HepG2 (cell line): ENCODE measurements around the gene PHF5A. TPM values are rescaled to one million over a fixed set of nuclear protein-coding genes. Genes with fewer than 3 reads are reported as not detected.

ENCODE experiments used
- ATF1 ChIP-seq: IDR thresholded peaks from 2 replicates; pipeline ENCODE4 v1.6.1; 2016; ENCODE audit warnings: mild to moderate bottlenecking, control low read depth
- FLYWCH1 ChIP-seq: sonication (generic); formaldehyde crosslinking; IDR thresholded peaks from 2 replicates; pipeline ENCODE4 v1.8.1; 2023; ENCODE audit warnings: mild to moderate bottlenecking, missing genetic modification reagents
- GABPB1 ChIP-seq: IDR thresholded peaks from 2 replicates; pipeline ENCODE4 v1.6.1; 2016; ENCODE audit warnings: mild to moderate bottlenecking, missing genetic modification reagents, moderate library complexity, missing compliant biosample characterization
- GATAD1 ChIP-seq: IDR thresholded peaks from 2 replicates; pipeline ENCODE4 v1.6.1; 2016; ENCODE audit warnings: missing genetic modification reagents, missing compliant biosample characterization
- HNF4A ChIP-seq: sonication (generic); formaldehyde crosslinking; IDR thresholded peaks from 2 replicates; pipeline ENCODE4 v1.4.0; 2020; ENCODE audit warnings: missing genetic modification reagents
- HNRNPK ChIP-seq: fragments of 200-400 bp; formaldehyde crosslinking; IDR thresholded peaks from 2 replicates; pipeline ENCODE4 v1.6.1; 2018; ENCODE audit warnings: low read length, low read depth, moderate library complexity, mild to moderate bottlenecking; ENCODE audit not compliant: poor library complexity, severe bottlenecking
- JUN ChIP-seq: sonication (generic); formaldehyde crosslinking; IDR thresholded peaks from 2 replicates; pipeline ENCODE4 v1.4.0; 2020; ENCODE audit warnings: mild to moderate bottlenecking, missing genetic modification reagents
- KLF6 ChIP-seq: IDR thresholded peaks from 2 replicates; pipeline ENCODE4 v1.8.0; 2016; ENCODE audit warnings: missing biosample characterization, missing genetic modification reagents
- MIXL1 ChIP-seq: IDR thresholded peaks from 2 replicates; pipeline ENCODE4 v1.6.1; 2016
- NONO ChIP-seq, 2 experiments: fragments of 450-650 bp in 1 of 2; sonication (generic) in 1 of 2; formaldehyde crosslinking in 1 of 2; IDR thresholded peaks in 1 of 2; conservative IDR thresholded peaks in 1 of 2; 2 replicates each; pipeline versions ENCODE4 v1.6.1 to v1.8.0; 2017 to 2022; ENCODE audit warnings: mild to moderate bottlenecking in 1 of 2, missing genetic modification reagents in 1 of 2, moderate library complexity in 1 of 2
- PHF20 ChIP-seq: sonication (generic); formaldehyde crosslinking; IDR thresholded peaks from 2 replicates; pipeline ENCODE4 v1.5.0; 2020; ENCODE audit warnings: mild to moderate bottlenecking, missing genetic modification reagents
- PPARG ChIP-seq: conservative IDR thresholded peaks from 2 replicates; pipeline ENCODE4 v1.6.1; 2016; ENCODE audit warnings: missing biosample characterization, missing genetic modification reagents
- SALL1 ChIP-seq: sonication (generic); formaldehyde crosslinking; IDR thresholded peaks from 2 replicates; pipeline ENCODE4 v1.8.0; 2022; ENCODE audit warnings: mild to moderate bottlenecking, missing genetic modification reagents
- SMC3 ChIP-seq: IDR thresholded peaks from 2 replicates; pipeline ENCODE4 v1.6.1; 2011; ENCODE audit warnings: low read length, improper control_type of control experiment
- SOX13 ChIP-seq, 3 experiments: fragments of 450-650 bp in 1 of 3; sonication (generic) in 1 of 3; formaldehyde crosslinking in 1 of 3; IDR thresholded peaks in 2 of 3; conservative IDR thresholded peaks in 1 of 3; 2 replicates each; pipeline versions ENCODE4 v1.5.0 to v1.6.1; 2016 to 2020; ENCODE audit warnings: antibody characterized with exemption in 1 of 3, mild to moderate bottlenecking in 1 of 3, missing compliant biosample characterization in 1 of 3, missing genetic modification reagents in 1 of 3, moderate library complexity in 1 of 3
- SOX6 ChIP-seq, 2 experiments: fragments of 450-650 bp in 1 of 2; sonication (generic) in 1 of 2; formaldehyde crosslinking in 1 of 2; IDR thresholded peaks; 2 replicates each; pipeline versions ENCODE4 v1.4.0 to v1.6.1; 2017 to 2020; ENCODE audit warnings: antibody characterized with exemption in 1 of 2, mild to moderate bottlenecking in 1 of 2, missing genetic modification reagents in 1 of 2
- SPEN ChIP-seq: sonication (generic); formaldehyde crosslinking; IDR thresholded peaks from 2 replicates; pipeline ENCODE4 v1.5.1; 2020; ENCODE audit warnings: low read depth, mild to moderate bottlenecking, missing genetic modification reagents
- STAG1 ChIP-seq: sonication (generic); formaldehyde crosslinking; IDR thresholded peaks from 2 replicates; pipeline ENCODE4 v1.4.0; 2020; ENCODE audit warnings: missing genetic modification reagents
- STAT6 ChIP-seq: sonication (generic); formaldehyde crosslinking; IDR thresholded peaks from 2 replicates; pipeline ENCODE4 v1.4.0; 2020; ENCODE audit warnings: missing genetic modification reagents, mild to moderate bottlenecking, borderline replicate concordance
- ZBED4 ChIP-seq: sonication (generic); formaldehyde crosslinking; IDR thresholded peaks from 2 replicates; pipeline ENCODE4 v1.4.0; 2020; ENCODE audit warnings: missing genetic modification reagents, borderline replicate concordance
- ZEB1 ChIP-seq: IDR thresholded peaks from 2 replicates; pipeline ENCODE4 v1.6.1; 2012; ENCODE audit warnings: mild to moderate bottlenecking, low read depth, inconsistent platforms; ENCODE audit not compliant: insufficient replicate concordance
- ZNF138 ChIP-seq: sonication (generic); formaldehyde crosslinking; IDR thresholded peaks from 2 replicates; pipeline ENCODE4 v1.5.0; 2020; ENCODE audit warnings: mild to moderate bottlenecking, low read depth, missing genetic modification reagents
- ZSCAN31 ChIP-seq: sonication (generic); formaldehyde crosslinking; IDR thresholded peaks from 2 replicates; pipeline ENCODE4 v1.5.0; 2020; ENCODE audit warnings: low read depth, mild to moderate bottlenecking, missing genetic modification reagents
- polyA plus RNA-seq, 8 experiments: library from polyadenylated mRNA; depleted of rRNA in 3 of 8; stranded (reverse) in 7 of 8; unstranded in 1 of 8; fragments of >200 nt; fragmentation: Illumina TruSeq in 4 of 8; extraction: Trizol in 4 of 8; gene quantifications; 2 replicates each; pipeline versions ENCODE4 v1.2.1 to v1.2.3, GENCODE V29; 2011 to 2016; ENCODE audit warnings: low read depth in 4 of 8, missing spikeins in 1 of 8, mixed read lengths in 1 of 8; ENCODE audit not compliant: insufficient read depth in 1 of 8
- total RNA-seq, 5 experiments: library from RNA; depleted of rRNA; stranded (reverse); fragments of >200 nt; fragmentation: Illumina TruSeq; extraction: Trizol; gene quantifications; 2 replicates each; pipeline ENCODE4 v1.2.3, GENCODE V29; 2016; ENCODE audit warnings: low read depth in 1 of 5

Gene PHF5A
- total and polyA plus RNA-seq, 2 of the 13 experiments (the other 11 are each of a cell fraction or from before 2014, with no cell fraction given), result 56.6 to 105 TPM

GRCh38 chr22:41448189-41448808 is 20.2 kb downstream of the PHF5A start (continued):
- TF ChIP-seq SOX13 (IDR thresholded peaks at IDR 0.05) (0 out of 2 replicates have a peak, but pooled peaks have one; percentile 30), SOX13 (CRISPR knock-in tag; conservative IDR thresholded peaks at IDR 0.05 in 1 of 2, IDR thresholded peaks at IDR 0.05 in 1 of 2) (peak in 1 of 2 experiments; percentile 58; a peak in 2 of 4 replicates), FLYWCH1 (CRISPR knock-in tag) (no peak), ATF1 (peak; percentile 87), STAT6 (CRISPR knock-in tag) (peak; percentile 88; the same call in 1 of the 2 replicates), SMC3 (0 out of 2 replicates have a peak, but pooled peaks have one; percentile 3), JUN (CRISPR knock-in tag) (0 out of 2 replicates have a peak, but pooled peaks have one; percentile 32), NONO (IDR thresholded peaks at IDR 0.05) (no peak), NONO (CRISPR knock-in tag; conservative IDR thresholded peaks at IDR 0.05) (peak; percentile 79), HNRNPK (peak; percentile 71), GATAD1 (CRISPR knock-in tag) (peak; percentile 73), MIXL1 (CRISPR knock-in tag) (0 out of 2 replicates have a peak, but pooled peaks have one; percentile 48), SOX6 (IDR thresholded peaks at IDR 0.05) (no peak), SOX6 (CRISPR knock-in tag; IDR thresholded peaks at IDR 0.05) (peak; percentile 77), ZSCAN31 (CRISPR knock-in tag) (peak; percentile 76; the same call in 1 of the 2 replicates), KLF6 (0 out of 2 replicates have a peak, but pooled peaks have one; percentile 34), PPARG (no peak; the same call in 1 of the 2 replicates), HNF4A (CRISPR knock-in tag) (peak; percentile 81), PHF20 (CRISPR knock-in tag) (no peak), SPEN (CRISPR knock-in tag) (peak; percentile 58), GABPB1 (CRISPR knock-in tag) (peak; percentile 76), ZNF138 (CRISPR knock-in tag) (peak; percentile 19; the same call in 1 of the 2 replicates), ZBED4 (CRISPR knock-in tag) (peak; percentile 60; the same call in 1 of the 2 replicates), STAG1 (no peak), ZEB1 (peak; percentile 27), SALL1 (CRISPR knock-in tag) (peak; percentile 89)
